AG04449 (cell line): ENCODE measurements around the gene NUMB.

ENCODE experiments used
- CTCF ChIA-PET: fragments of 350-600 bp; formaldehyde crosslinking; extraction: SDS; loops from one replicate; lab custom pipeline; 2021; ENCODE audit warnings: antibody characterized with exemption; lab: Yijun Ruan, JAX
- POLR2A ChIA-PET: fragments of 400-600, 350-600 bp; formaldehyde crosslinking; extraction: SDS; loops from one replicate; lab custom pipeline; 2020; ENCODE audit warnings: antibody characterized with exemption, inconsistent platforms; lab: Yijun Ruan, JAX
- DNase-seq: peaks from one replicate; pipeline ENCODE4 v3.0.0-alpha.2; 2010; ENCODE audit warnings: low read depth, low spot score
- H3K4me3 ChIP-seq: 2 replicates; pipeline ENCODE4 v1.5.1; 2011; ENCODE audit warnings: low read depth, mild to moderate bottlenecking, control low read depth, low read length
- TF ChIP-seq, protein P1 (sequence below): IDR thresholded peaks from one replicate; pipeline ENCODE4 v1.5.1; 2011; ENCODE audit warnings: mild to moderate bottlenecking, moderate library complexity, low read length, control low read depth, inconsistent platforms; ENCODE audit not compliant: insufficient read depth; ENCODE audit errors: missing control alignments

Gene NUMB

GRCh38 chr14:73267474-73267873 is 190.9 kb downstream of the NUMB start:
- CTCF ChIA-PET = interaction anchor here (0.9 to 1.4 kb wide), 3 partner anchors 20 to 94 kb away, joined by 3 to 4 read pairs (median 3); no protein-coding TSS in a partner anchor
- POLR2A ChIA-PET = interaction anchor here (0.5 kb wide), 1 partner anchor 114 kb away, joined by 3 read pairs; no protein-coding TSS in a partner anchor
- no peak overlapping the region for H3K4me3 ChIP-seq
- no peak for DNase-seq
- TF ChIP-seq, protein P1, sequence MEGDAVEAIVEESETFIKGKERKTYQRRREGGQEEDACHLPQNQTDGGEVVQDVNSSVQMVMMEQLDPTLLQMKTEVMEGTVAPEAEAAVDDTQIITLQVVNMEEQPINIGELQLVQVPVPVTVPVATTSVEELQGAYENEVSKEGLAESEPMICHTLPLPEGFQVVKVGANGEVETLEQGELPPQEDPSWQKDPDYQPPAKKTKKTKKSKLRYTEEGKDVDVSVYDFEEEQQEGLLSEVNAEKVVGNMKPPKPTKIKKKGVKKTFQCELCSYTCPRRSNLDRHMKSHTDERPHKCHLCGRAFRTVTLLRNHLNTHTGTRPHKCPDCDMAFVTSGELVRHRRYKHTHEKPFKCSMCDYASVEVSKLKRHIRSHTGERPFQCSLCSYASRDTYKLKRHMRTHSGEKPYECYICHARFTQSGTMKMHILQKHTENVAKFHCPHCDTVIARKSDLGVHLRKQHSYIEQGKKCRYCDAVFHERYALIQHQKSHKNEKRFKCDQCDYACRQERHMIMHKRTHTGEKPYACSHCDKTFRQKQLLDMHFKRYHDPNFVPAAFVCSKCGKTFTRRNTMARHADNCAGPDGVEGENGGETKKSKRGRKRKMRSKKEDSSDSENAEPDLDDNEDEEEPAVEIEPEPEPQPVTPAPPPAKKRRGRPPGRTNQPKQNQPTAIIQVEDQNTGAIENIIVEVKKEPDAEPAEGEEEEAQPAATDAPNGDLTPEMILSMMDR = no peak

- POLR2A ChIA-PET = no interaction called here
- CTCF ChIA-PET = interaction anchor here (1.0 to 1.4 kb wide), 4 partner anchors 17 to 93 kb away, joined by 3 read pairs; no protein-coding TSS in a partner anchor
- TF ChIP-seq, protein P1 = no peak
- no peak overlapping the region for H3K4me3 ChIP-seq
- no peak for DNase-seq
Observed at GRCh38 chr14:73266317-73266716, 192.0 kb downstream of the NUMB start.

- DNase-seq = no peak
- no peak overlapping the region for H3K4me3 ChIP-seq
- POLR2A ChIA-PET = no interaction called here
- TF ChIP-seq, protein P1 = no peak
- CTCF ChIA-PET = interaction anchor here (1.0 to 1.2 kb wide), 3 partner anchors 17 to 92 kb away, joined by 3 read pairs; no protein-coding TSS in a partner anchor
Observed at GRCh38 chr14:73265721-73266046, 192.7 kb downstream of the NUMB start.

GRCh38 chr14:73264885-73265720 is 193.2 kb downstream of the NUMB start:
- CTCF ChIA-PET = interaction anchor here (1.0 to 1.5 kb wide), 4 partner anchors 16 to 207 kb away, joined by 3 to 5 read pairs (median 3); no protein-coding TSS in a partner anchor
- no peak overlapping the region for H3K4me3 ChIP-seq
- DNase-seq = no peak
- POLR2A ChIA-PET = interaction anchor here (0.6 kb wide), 1 partner anchor 324 kb away, joined by 5 read pairs; no protein-coding TSS in a partner anchor
- TF ChIP-seq, protein P1 = no peak

DNA sequence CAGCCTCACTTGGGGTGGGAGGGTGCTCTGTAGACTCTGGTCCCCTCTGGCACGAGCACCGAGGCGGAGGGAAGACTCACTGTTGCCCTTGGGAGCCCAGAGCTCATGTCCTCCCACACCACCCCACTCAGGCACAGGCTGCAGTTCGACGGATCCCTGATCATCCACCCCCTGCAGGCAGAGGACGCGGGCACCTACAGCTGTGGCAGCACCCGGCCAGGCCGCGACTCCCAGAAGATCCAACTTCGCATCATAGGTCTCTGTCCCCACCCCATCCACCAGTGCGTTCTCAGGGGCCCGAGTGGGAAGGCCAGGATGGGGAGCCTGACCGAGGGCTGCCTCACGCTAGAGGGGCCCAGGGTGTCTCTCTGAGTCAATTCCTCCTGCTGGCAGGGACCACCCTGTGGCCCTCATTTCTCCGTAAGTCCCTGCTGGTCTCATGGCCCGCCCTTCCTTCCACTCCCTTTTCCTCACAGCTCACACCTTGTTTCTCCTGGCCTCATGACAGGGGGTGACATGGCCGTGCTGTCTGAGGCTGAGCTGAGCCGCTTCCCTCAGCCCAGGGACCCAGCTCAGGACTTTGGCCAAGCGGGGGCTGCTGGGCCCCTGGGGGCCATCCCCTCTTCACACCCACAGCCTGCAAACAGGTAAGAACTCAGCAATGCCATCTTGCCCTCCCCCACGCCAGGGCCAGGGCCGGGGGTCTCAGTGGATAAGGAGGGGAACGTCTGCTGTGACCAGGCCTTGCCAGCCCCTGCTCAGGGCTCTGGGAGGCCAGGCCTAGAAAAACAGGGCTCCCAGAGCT is 194.1 kb downstream of the NUMB start:
- DNase-seq = no peak
- CTCF ChIA-PET = interaction anchor here (1.5 kb wide), 1 partner anchor 208 kb away, joined by 5 read pairs; no protein-coding TSS in a partner anchor
- H3K4me3 ChIP-seq = no peak overlapping the region
- POLR2A ChIA-PET = interaction anchor here (0.6 kb wide), 1 partner anchor 325 kb away, joined by 5 read pairs; no protein-coding TSS in a partner anchor
- TF ChIP-seq, protein P1 = no peak
